ENCODE results near the gene RIOK2. TPM values are rescaled to one million over a fixed set of nuclear protein-coding genes. Genes with fewer than 3 reads are reported as not detected.

Gene RIOK2
- total and polyA plus RNA-seq, 9 of the 15 experiments (the other 6 are each of a cell fraction or from before 2014, with no cell fraction given): 22.9 to 97.6 (median 47.8) TPM

GRCh38 chr5:97136475-97136874, 46.6 kb downstream of the RIOK2 start:
- TF ChIP-seq ILK (tag; IDR thresholded peaks at IDR 0.05; ENCODE audit: borderline replicate concordance, low read depth): no peak
- TF ChIP-seq MITF (IDR thresholded peaks at IDR 0.05): no peak
- TF ChIP-seq MXD1 (CRISPR knock-in tag; IDR thresholded peaks at IDR 0.05; ENCODE audit: borderline replicate concordance, poor library complexity, severe bottlenecking): no peak
- TF ChIP-seq EHMT2 (IDR thresholded peaks at IDR 0.05): no peak
- no peak for TF ChIP-seq ZKSCAN1 (IDR thresholded peaks at IDR 0.05; ENCODE audit: low read depth, low read length)
- no peak for TF ChIP-seq ZNF280B (CRISPR knock-in tag; IDR thresholded peaks at IDR 0.05)
- TF ChIP-seq NR2C2 (CRISPR knock-in tag; IDR thresholded peaks at IDR 0.05): no peak
- no peak for TF ChIP-seq NR2C2 (tag; IDR thresholded peaks at IDR 0.05)
- TF ChIP-seq LCOR (CRISPR knock-in tag; IDR thresholded peaks at IDR 0.05): no peak
- TF ChIP-seq DNMT1 (IDR thresholded peaks at IDR 0.05): no peak
- TF ChIP-seq YY1 (IDR thresholded peaks at IDR 0.05; ENCODE audit: borderline replicate concordance in 1 of 3, control insufficient read depth in 1 of 3, extremely low read depth in 1 of 3, insufficient read depth in 3 of 3, insufficient read length in 1 of 3, insufficient replicate concordance in 2 of 3, low read depth in 1 of 3, low read length in 2 of 3): no peak
- no peak for TF ChIP-seq RBM22 (IDR thresholded peaks at IDR 0.05; ENCODE audit: low read depth, low read length, poor library complexity, severe bottlenecking)
- TF ChIP-seq CREB3 (tag; conservative IDR thresholded peaks at IDR 0.05; ENCODE audit: low read depth): no peak
- no peak for TF ChIP-seq ZBED1 (IDR thresholded peaks at IDR 0.05)
- TF ChIP-seq HMG20A (CRISPR knock-in tag; conservative IDR thresholded peaks at IDR 0.05): no peak
- Histone ChIP-seq H4K20me1 (replicated peaks; ENCODE audit: control insufficient read depth, insufficient read depth, low read length) (no peaks in the 10 kb centered on the region), H3K27ac (ENCODE audit: extremely low read depth, low read depth, low read length) (no peak overlapping the region), H3K79me2 (ENCODE audit: control insufficient read depth, insufficient read depth, low read length) (no peaks in the 10 kb centered on the region), H3K9me3 (replicated peaks; ENCODE audit: control insufficient read depth, insufficient read depth, low read depth, low read length) (no peaks in the 10 kb centered on the region), H3K4me2 (ENCODE audit: insufficient read depth, low read length) (no peak overlapping the region), H3K4me1 (replicated peaks in 1 of 2; ENCODE audit: control insufficient read depth in 2 of 2, insufficient read depth in 2 of 2, low read length in 2 of 2) (no peaks in the 10 kb centered on the region), H3K36me3 (ENCODE audit: control insufficient read depth, insufficient read depth, low read length) (no peaks in the 10 kb centered on the region), H3K9ac (ENCODE audit: insufficient read depth in 1 of 2, low read depth in 2 of 2, low read length in 2 of 2) (no peak overlapping the region), H3K4me3 (no peak overlapping the region), H3K27me3 (ENCODE audit: control insufficient read depth in 2 of 2, insufficient read depth in 2 of 2, low read length in 2 of 2) (no peaks in the 10 kb centered on the region), H3K9me1 (ENCODE audit: control insufficient read depth, insufficient read depth, low read length) (no peaks in the 10 kb centered on the region), H2AFZ (ENCODE audit: low read depth, low read length) (no peak overlapping the region)
- no peak for FAIRE-seq
- ChIA-PET POLR2A (interaction anchor here (2.0 kb wide), 1 partner anchor 9 kb away, joined by 9 read pairs; no protein-coding TSS in a partner anchor), CTCF (ENCODE audit: low intra/inter-chr PET ratio) (no interaction called here)
- DNase-seq (ENCODE audit: extremely low read depth in 1 of 4, low spot score in 3 of 4): no peak
- WGBS (ENCODE audit: insufficient coverage, low coverage, missing lambda C conversion rate): 40% methylated on average over 4 of the region's 4 CpGs
- ATAC-seq: no peak
- intact Hi-C loops (cut with micrococcal nuclease) (no loop called here), in situ Hi-C loops (cut with MboI) (loop anchor here (5.0 kb wide), 1 partner anchor 89 kb away; no protein-coding TSS in a partner anchor)
- no TSS peak for BruUV-seq (replicated peaks)

All from K562 (cell line).